Natural killer cell (primary cell): ENCODE measurements around the gene PLCG2. TPM values are rescaled to one million over a fixed set of nuclear protein-coding genes. Genes with fewer than 3 reads are reported as not detected.

Experiments used
- ATAC-seq, 3 donors: fragments of 150-1000 bp in 2 of 3; fragments of 200-7000 bp in 1 of 3; cut with Tn5 transposase; 1 replicate in 1 of 3; 2 replicates in 2 of 3; pipeline ENCODE4 v1.10.0; 2021; ENCODE audit warnings: mild to moderate bottlenecking in 2 of 3, moderate library complexity in 2 of 3
- DNase-seq, 2 donors: peaks; one replicate each; pipeline versions ENCODE4 v3.0.0 to v3.0.0-alpha.2; 2013 to 2021; ENCODE audit warnings: mixed read lengths in 1 of 2
- H3K27ac ChIP-seq: one replicate; pipeline ENCODE4 v1.5.1; 2013; ENCODE audit warnings: mild to moderate bottlenecking, low read length
- H3K27me3 ChIP-seq: one replicate; pipeline ENCODE4 v1.6.1; 2013; ENCODE audit warnings: low read length; ENCODE audit not compliant: control insufficient read depth, insufficient read depth
- H3K36me3 ChIP-seq: one replicate; pipeline ENCODE4 v1.6.1; 2013; ENCODE audit warnings: low read length; ENCODE audit not compliant: control insufficient read depth, insufficient read depth
- H3K4me1 ChIP-seq: one replicate; pipeline ENCODE4 v1.6.1; 2013; ENCODE audit warnings: low read length; ENCODE audit not compliant: control insufficient read depth, insufficient read depth
- H3K4me3 ChIP-seq: one replicate; pipeline ENCODE4 v1.5.1; 2013; ENCODE audit warnings: low read length
- H3K9me3 ChIP-seq: one replicate; pipeline ENCODE4 v1.6.1; 2013; ENCODE audit warnings: low read length; ENCODE audit not compliant: control insufficient read depth, insufficient read depth
- H3K27ac Mint-ChIP-seq, 2 donors: one replicate each; pipeline ENCODE4 v1.8.0; 2022; ENCODE audit warnings: mild to moderate bottlenecking in 2 of 2, mixed read lengths in 2 of 2, moderate library complexity in 1 of 2
- H3K27me3 Mint-ChIP-seq, 2 donors: one replicate each; pipeline ENCODE4 v1.8.0; 2022; ENCODE audit warnings: low read depth in 2 of 2, mixed read lengths in 2 of 2
- H3K36me3 Mint-ChIP-seq: one replicate; pipeline ENCODE4 v1.8.0; 2022; ENCODE audit warnings: mixed read lengths
- H3K4me1 Mint-ChIP-seq, 2 donors: one replicate each; pipeline ENCODE4 v1.8.0; 2022; ENCODE audit warnings: mixed read lengths in 2 of 2
- H3K4me3 Mint-ChIP-seq: one replicate; pipeline ENCODE4 v1.8.0; 2022; ENCODE audit warnings: mild to moderate bottlenecking, moderate library complexity, mixed read lengths
- H3K9me3 Mint-ChIP-seq, 2 donors: one replicate each; pipeline ENCODE4 v1.8.0; 2022; ENCODE audit warnings: mixed read lengths in 2 of 2
- CTCF ChIP-seq: fragments of 200-600 bp; IDR thresholded peaks from one replicate; pipeline ENCODE4 v1.8.0; 2022; ENCODE audit warnings: antibody characterized with exemption
- WGBS: methylation state at CpG from one replicate; pipeline ENCODE4 v1.1.7; 2013; ENCODE audit warnings: missing lambda C conversion rate; ENCODE audit not compliant: insufficient coverage; 5-methylcytosine and 5-hydroxymethylcytosine counted together
- intact Hi-C: fragments of 100-400 bp; cut with micrococcal nuclease; formaldehyde crosslinking; loops from one replicate; pipeline ENCODE4 v1.14.2; 2022
- total RNA-seq, 4 donors: library from RNA; stranded (reverse); fragments of 120-200 nt in 1 of 4; gene quantifications; one replicate each; pipeline versions ENCODE4 v1.2.3 to v1.2.4, GENCODE V29; 2013 to 2022

The PLCG2 gene
- total RNA-seq, 3 donors from 2014 or later (not counting 1 experiment from before 2014, with no cell fraction given), result 250 to 298 (median 285) TPM

DNA sequence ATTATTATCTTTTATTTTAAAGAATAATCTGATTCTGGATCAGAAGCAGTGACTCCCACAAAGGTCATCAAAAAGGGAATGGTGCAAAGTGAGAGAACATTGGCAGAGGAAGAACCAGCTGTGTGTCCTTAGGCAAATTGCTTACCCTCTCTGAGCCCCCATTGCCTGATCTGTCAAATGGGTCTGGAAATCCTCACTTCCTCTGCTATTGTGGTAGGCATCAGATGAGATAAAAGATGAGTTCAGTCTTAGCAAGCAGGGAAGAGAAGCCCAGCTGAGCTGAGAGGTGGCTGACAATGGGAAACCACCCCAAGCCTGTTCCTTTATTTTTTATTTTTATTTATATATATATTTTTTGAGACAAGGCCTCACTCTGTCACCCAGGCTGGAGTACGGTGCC is 24.2 kb upstream of the PLCG2 start:
- no peaks in the 10 kb centered on the region for H3K27me3 Mint-ChIP-seq
- no peak overlapping the region for H3K27ac ChIP-seq
- TF ChIP-seq CTCF, result no peak
- no peak overlapping the region for H3K27ac Mint-ChIP-seq
- peaks cover 30% of the 10 kb centered on the region for H3K4me1 ChIP-seq
- no peaks in the 10 kb centered on the region for H3K9me3 ChIP-seq
- no peak for ATAC-seq
- H3K9me3 Mint-ChIP-seq, result no peaks in the 10 kb centered on the region
- H3K4me3 ChIP-seq, result no peak overlapping the region
- DNase-seq, result no peak
- no peaks in the 10 kb centered on the region for H3K36me3 ChIP-seq
- intact Hi-C loops, result no loop called here
- H3K27me3 ChIP-seq, result no peaks in the 10 kb centered on the region
- H3K36me3 Mint-ChIP-seq, result no peaks in the 10 kb centered on the region
- WGBS, result 100% methylated on average over 1 of the region's 1 CpG
- H3K4me3 Mint-ChIP-seq, result no peak overlapping the region
- peaks cover 15 to 39% of the 10 kb centered on the region in 2 donors for H3K4me1 Mint-ChIP-seq

- Histone ChIP-seq H3K4me3 (no peak overlapping the region), H3K4me1 (peaks cover 30% of the 10 kb centered on the region), H3K27ac (no peak overlapping the region), H3K36me3 (no peaks in the 10 kb centered on the region), H3K27me3 (no peaks in the 10 kb centered on the region), H3K9me3 (no peaks in the 10 kb centered on the region)
- TF ChIP-seq CTCF, result no peak
- no peaks in the 10 kb centered on the region for H3K9me3 Mint-ChIP-seq
- no peaks in the 10 kb centered on the region for H3K36me3 Mint-ChIP-seq
- peaks cover 15 to 38% of the 10 kb centered on the region in 2 donors for H3K4me1 Mint-ChIP-seq
- H3K27ac Mint-ChIP-seq, result peak overlapping the region in 1 of 2 donors; percentile 15
- intact Hi-C loops, result no loop called here
- 35% methylated on average over 12 of the region's 13 CpGs for WGBS
- ATAC-seq (peak in 2 of 3 donors; percentile 30 to 31), DNase-seq (no peak)
- no peaks in the 10 kb centered on the region for H3K27me3 Mint-ChIP-seq
- no peak overlapping the region for H3K4me3 Mint-ChIP-seq
Observed at GRCh38 chr16:81755915-81756614, 23.0 kb upstream of the PLCG2 start.

- Mint-ChIP-seq H3K27ac (peak overlapping the region in 1 of 2 donors; percentile 15), H3K4me3 (no peak overlapping the region)
Observed at GRCh38 chr16:81756615-81757356, 22.3 kb upstream of the PLCG2 start.

More at GRCh38 chr16:81756615-81757356, 22.3 kb upstream of the PLCG2 start:
- intact Hi-C loops, result no loop called here
- ATAC-seq, result no peak
- H3K4me1 ChIP-seq, result peaks cover 27% of the 10 kb centered on the region
- H3K27me3 ChIP-seq, result no peaks in the 10 kb centered on the region
- no peaks in the 10 kb centered on the region for H3K27me3 Mint-ChIP-seq
- no peaks in the 10 kb centered on the region for H3K9me3 Mint-ChIP-seq
- no peaks in the 10 kb centered on the region for H3K9me3 ChIP-seq
- no peaks in the 10 kb centered on the region for H3K36me3 ChIP-seq
- no peak overlapping the region for H3K27ac ChIP-seq
- no peak for TF ChIP-seq CTCF
- no peak for DNase-seq
- 53% methylated on average over 9 of the region's 9 CpGs for WGBS
- H3K4me3 ChIP-seq, result no peak overlapping the region
- no peaks in the 10 kb centered on the region for H3K36me3 Mint-ChIP-seq
- H3K4me1 Mint-ChIP-seq, result peaks cover 15 to 31% of the 10 kb centered on the region in 2 donors
